ENCODE measurements around the gene CIAPIN1. TPM values are rescaled to one million over a fixed set of nuclear protein-coding genes. Genes with fewer than 3 reads are reported as not detected.

Gene CIAPIN1
- total RNA-seq, 1 experiment from 2014 or later: 82.8 TPM

DNA sequence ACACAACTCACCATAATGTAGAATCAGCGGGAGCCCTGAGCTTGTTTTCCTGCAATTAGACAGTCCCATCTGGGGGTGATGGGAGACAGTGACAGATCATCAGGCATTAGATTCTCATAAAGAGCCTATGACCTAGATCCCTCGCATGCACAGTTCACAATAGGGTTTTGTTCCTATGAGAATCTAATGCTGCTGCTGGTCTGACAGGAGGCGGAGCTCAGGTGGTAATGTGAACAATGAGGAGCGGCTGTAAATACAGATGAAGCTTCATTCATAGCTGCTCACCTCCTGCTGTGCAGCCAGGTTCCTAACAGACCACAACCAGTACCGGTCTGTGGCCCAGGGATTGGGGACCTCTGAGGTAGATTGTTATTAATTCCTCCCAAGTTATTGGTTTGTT lies 42.0 kb upstream of the CIAPIN1 start:
- H3K56ac ChIP-seq (ENCODE audit: insufficient read length, low read depth, low read length): no peak overlapping the region

More for the DNA sequence above, 42.0 kb upstream of the CIAPIN1 start:
- peaks cover 9 to 14% of the 10 kb centered on the region in 2 experiments; a peak in 4 of 5 replicates for H3K9me3 Mint-ChIP-seq
- no peak for DNase-seq
- Histone ChIP-seq H3K9ac (ENCODE audit: extremely low read depth, insufficient read length, low read length) (no peak overlapping the region), H3K9me3 (ENCODE audit: control insufficient read depth, low read depth, low read length) (no peaks in the 10 kb centered on the region), H3K14ac (ENCODE audit: insufficient read depth, low read length) (no peak overlapping the region), H3K4me2 (ENCODE audit: insufficient read depth, insufficient read length, low read length) (no peak overlapping the region), H2BK20ac (ENCODE audit: low read depth, low read length, poor library complexity, severe bottlenecking) (no peak overlapping the region), H3T11ph (ENCODE audit: low read length) (no peak overlapping the region), H2AK5ac (ENCODE audit: insufficient read length, low read length) (no peak overlapping the region), H3K27ac (ENCODE audit: insufficient read length, low read depth, low read length) (no peak overlapping the region), H4K91ac (ENCODE audit: insufficient read length, low read depth, low read length) (no peak overlapping the region), H2BK15ac (ENCODE audit: low read depth, low read length) (no peak overlapping the region), H2AFZ (ENCODE audit: low read length) (no peak overlapping the region), H3K79me2 (ENCODE audit: insufficient read depth, low read length) (no peaks in the 10 kb centered on the region), H3K4me1 (ENCODE audit: insufficient read depth, low read length) (peaks cover 2% of the 10 kb centered on the region; the same call in 1 of the 2 replicates), H4K8ac (replicated peaks; ENCODE audit: insufficient read length, low read depth, low read length) (no peak overlapping the region), H3K18ac (ENCODE audit: insufficient read length, low read depth, low read length) (no peak overlapping the region), H3K4ac (ENCODE audit: low read depth, low read length) (no peak overlapping the region), H2BK5ac (ENCODE audit: insufficient read length, low read length) (no peak overlapping the region), H3K23ac (ENCODE audit: insufficient read length, low read depth, low read length) (no peak overlapping the region), H4K20me1 (ENCODE audit: control insufficient read depth, insufficient read depth, insufficient read length) (no peaks in the 10 kb centered on the region), H2BK120ac (ENCODE audit: low read depth, low read length, poor library complexity, severe bottlenecking) (no peak overlapping the region), H3K23me2 (ENCODE audit: insufficient read length, low read depth, low read length, poor library complexity, severe bottlenecking) (peaks cover 14% of the 10 kb centered on the region), H4K5ac (ENCODE audit: insufficient read length, low read depth, low read length) (no peak overlapping the region), H3K79me1 (ENCODE audit: insufficient read depth, low read depth, low read length, poor library complexity, severe bottlenecking) (peaks cover 5% of the 10 kb centered on the region), H2BK12ac (ENCODE audit: insufficient read length, low read depth, low read length) (no peak overlapping the region), H3K27me3 (ENCODE audit: insufficient read depth, low read length) (no peaks in the 10 kb centered on the region)
- H3K36me3 Mint-ChIP-seq (ENCODE audit: insufficient read depth in 1 of 3, low read depth in 3 of 3): no peaks in the 10 kb centered on the region; a peak in 1 of 7 replicates
- peaks cover 19 to 27% of the 10 kb centered on the region in 2 experiments for H3K4me1 Mint-ChIP-seq
- peak overlapping the region in 1 of 3 experiments; percentile 22; a peak in 1 of 7 replicates for H3K27ac Mint-ChIP-seq
- H3K4me3 Mint-ChIP-seq: no peak overlapping the region
- TF ChIP-seq, protein P1, sequence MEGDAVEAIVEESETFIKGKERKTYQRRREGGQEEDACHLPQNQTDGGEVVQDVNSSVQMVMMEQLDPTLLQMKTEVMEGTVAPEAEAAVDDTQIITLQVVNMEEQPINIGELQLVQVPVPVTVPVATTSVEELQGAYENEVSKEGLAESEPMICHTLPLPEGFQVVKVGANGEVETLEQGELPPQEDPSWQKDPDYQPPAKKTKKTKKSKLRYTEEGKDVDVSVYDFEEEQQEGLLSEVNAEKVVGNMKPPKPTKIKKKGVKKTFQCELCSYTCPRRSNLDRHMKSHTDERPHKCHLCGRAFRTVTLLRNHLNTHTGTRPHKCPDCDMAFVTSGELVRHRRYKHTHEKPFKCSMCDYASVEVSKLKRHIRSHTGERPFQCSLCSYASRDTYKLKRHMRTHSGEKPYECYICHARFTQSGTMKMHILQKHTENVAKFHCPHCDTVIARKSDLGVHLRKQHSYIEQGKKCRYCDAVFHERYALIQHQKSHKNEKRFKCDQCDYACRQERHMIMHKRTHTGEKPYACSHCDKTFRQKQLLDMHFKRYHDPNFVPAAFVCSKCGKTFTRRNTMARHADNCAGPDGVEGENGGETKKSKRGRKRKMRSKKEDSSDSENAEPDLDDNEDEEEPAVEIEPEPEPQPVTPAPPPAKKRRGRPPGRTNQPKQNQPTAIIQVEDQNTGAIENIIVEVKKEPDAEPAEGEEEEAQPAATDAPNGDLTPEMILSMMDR (conservative IDR thresholded peaks at IDR 0.05): no peak
- peaks cover 29% of the 10 kb centered on the region for H3K27me3 Mint-ChIP-seq (ENCODE audit: low read depth)
- WGBS (ENCODE audit: extremely low coverage, insufficient read length, low lambda C conversion rate): no CpG with 5 or more reads among the region's 5 CpGs

Measured in H9 (cell line).